ENCODE measurements around the gene CCT5.

Gene CCT5

GRCh38 chr5:10311595-10312425 lies 61.7 kb downstream of the CCT5 start:
- TF ChIP-seq CTCF (IDR thresholded peaks at IDR 0.05; ENCODE audit: low read depth, low read length, missing control alignments) = no peak
- no peak for DNase-seq (ENCODE audit: extremely low read depth, low read depth)
- H3K4me3 ChIP-seq (replicated peaks; ENCODE audit: low read depth, low read length) = no peak overlapping the region

DNA sequence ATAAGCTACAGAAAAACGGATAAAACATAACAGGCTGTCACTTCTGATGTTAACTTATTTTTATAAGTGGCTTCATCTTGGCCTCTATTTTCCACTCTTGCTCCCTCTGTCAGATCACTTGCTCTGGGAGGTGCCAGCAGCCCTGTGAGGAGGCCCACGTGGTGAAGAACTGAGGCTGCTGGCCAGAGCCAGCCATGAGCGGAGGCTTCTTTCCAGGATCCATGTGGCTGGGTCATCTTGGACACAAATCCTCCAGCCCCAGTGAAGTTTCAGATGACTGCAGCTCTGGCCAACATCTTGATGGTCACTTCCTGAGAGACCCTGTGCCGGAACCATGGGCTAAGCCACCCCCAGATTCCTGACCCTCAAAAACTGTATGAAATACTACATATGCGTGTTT lies 65.1 kb downstream of the CCT5 start:
- no peak for TF ChIP-seq CTCF (IDR thresholded peaks at IDR 0.05; ENCODE audit: low read depth, low read length, missing control alignments)
- H3K4me3 ChIP-seq (replicated peaks; ENCODE audit: low read depth, low read length) = no peak overlapping the region
- DNase-seq (ENCODE audit: extremely low read depth, low read depth) = no peak
